Measurements from ENCODE around the gene FANCE.
"Not testable (repeated sequence)": the region's sequence is repeated elsewhere in the genome, so short reads cannot be mapped to it uniquely, and the experiment has no call there.

Gene FANCE

DNA sequence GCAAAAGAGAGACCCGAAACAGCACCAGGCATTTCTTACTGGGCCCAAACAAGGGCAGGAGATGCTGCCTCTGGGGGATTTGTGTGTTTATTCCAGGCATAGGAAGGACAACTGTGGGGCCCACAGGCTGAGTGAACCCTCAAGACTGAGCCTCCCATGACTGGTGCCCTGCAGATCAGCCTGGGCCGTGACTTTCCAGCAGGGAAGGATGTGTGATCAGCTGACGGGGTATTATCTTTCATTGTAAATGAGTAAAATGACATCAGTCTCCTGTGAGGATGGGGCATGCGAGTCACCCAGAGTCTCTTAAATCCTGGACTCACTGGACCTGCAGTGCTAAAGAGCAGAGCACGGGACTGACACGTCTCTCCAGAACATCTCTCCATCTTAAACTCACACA is 48.6 kb downstream of the FANCE start:
- no peak for DNase-seq

GRCh38 chr6:35501784-35502183 is 49.6 kb downstream of the FANCE start:
- no peak for DNase-seq

- DNase-seq = no peak
Measured at GRCh38 chr6:35503534-35503933, 51.4 kb downstream of the FANCE start.

DNA sequence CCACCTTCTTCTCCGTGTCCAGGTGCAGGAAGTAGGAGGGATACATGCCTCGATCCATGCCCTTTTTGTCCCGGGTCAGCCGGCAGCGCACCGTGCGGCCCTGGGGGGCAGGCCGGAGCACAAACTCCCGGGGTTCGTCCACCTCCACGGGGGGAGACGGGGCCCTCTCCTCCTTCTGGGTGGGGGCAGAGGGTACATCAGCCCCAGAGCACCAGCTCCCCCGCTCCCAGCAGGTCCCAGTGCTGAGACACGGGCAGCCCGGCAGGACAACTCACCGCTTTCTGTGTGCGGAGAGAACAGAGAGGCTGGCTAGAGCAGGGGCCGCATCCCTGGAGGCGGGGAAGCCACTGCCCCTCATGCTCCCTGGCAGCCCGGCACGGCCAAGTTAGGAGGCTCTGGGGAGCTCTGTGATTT is 53.9 kb downstream of the FANCE start:
- no peak for DNase-seq

DNA sequence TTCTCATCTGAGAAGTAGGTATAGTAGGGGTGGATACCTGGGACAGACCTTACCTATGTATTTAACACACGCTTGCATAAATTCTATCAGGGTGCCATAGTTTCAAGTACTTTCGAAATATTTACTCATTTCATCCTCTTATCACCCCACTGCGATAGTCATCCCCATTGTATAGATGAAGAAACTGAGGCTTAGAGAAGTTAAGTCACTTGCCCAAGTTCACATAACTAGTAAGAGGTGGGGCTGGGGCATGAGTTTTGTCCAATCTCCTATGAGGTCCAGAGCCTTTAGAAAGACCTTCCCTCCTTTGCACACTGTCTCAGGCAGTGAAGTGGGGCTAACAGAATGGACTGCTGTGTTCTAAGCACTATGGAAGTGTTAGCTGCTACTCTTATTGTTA is 54.4 kb downstream of the FANCE start:
- DNase-seq = no peak

DNA sequence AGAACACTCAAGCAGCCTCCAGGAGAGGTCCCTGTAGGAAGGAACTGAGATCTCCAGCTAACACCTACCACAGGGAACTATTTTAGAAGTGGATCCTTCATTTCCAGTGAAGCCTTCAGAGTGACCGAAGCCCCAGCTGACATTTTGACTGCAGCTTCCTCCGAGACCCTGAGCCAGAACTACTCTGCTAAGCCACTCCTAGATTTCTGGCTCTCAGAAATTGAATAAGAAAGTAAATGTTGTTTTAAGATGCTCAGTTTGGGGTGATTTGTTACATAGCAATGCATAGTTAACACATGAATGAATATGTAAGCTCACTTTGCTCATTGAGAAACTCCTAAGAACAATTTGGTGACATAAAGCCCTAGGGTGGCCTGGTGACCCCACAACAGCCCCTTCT is 55.1 kb downstream of the FANCE start:
- no peak for DNase-seq

DNA sequence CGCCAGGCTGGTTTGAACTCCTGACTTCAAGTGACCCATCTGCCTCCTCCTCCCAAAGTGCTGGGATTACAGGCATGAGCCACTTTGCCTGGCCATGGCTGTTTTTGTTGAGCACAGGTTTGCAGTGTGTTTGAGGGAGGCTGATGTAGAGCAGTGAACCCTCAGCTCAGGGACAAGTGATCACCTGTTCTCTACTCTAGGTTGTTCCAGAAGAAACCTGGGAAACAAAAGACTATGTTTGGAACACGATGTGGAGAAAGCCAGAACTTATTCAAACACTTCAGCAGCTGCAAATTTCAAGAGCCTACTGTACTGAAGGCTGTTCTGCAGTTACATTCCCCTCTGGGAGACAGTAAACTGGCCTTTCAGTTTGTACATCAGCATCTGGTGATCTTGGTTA is 55.9 kb downstream of the FANCE start:
- DNase-seq = no peak

DNA sequence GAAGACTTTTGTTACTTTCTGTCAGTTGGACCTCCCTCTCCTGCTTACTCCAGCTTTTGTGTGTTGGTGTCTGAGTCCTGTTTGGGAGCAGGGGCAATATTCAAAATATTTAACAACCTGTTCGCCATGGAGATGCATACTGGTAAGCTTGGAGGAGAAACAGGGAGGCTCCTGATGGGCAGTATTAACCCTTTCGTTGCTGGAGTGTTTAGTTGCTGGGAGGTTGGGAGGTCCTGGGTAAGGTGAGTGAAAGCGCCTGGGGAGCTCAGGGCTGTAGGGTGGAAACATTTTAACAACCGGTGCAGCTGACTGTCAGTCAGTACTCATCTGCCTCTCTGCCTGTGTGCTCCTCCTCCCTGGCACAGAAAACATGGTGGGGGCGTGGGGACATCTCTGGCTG is 56.4 kb downstream of the FANCE start:
- no peak for DNase-seq

DNA sequence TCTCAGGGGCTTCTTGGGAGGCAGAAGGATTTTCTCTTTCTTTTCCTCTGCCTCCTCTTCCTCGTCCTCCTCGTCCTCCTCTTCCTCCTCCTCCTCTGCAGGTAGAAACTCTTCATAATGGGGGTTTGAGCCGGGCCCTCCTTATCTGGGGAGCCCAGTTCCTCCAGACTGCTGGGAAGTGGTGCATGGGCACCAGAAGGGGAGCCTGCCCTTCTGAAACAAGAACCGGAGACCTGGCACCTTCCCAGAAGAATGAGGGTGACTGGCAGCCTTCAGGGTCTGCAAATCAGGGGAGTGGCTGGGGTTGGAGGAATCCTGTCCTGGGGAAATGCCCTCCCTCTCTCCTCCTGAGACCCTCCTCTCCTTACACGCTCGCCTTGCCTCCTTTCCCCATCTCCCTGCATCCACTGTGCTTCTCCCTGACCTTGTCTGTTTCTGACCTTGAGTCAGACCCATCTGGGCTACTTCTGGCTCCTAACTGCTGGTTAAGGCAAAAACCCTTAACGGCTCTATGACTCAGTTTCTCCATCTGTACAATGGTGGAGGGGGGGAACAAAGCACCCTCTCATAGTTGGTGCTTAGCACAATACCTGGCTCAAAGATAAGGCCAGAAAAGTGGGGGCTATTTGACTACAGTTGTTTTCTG is 58.9 kb downstream of the FANCE start:
- DNase-seq = no peak

GRCh38 chr6:35511562-35511941 is 59.4 kb downstream of the FANCE start:
- DNase-seq = no peak

DNA sequence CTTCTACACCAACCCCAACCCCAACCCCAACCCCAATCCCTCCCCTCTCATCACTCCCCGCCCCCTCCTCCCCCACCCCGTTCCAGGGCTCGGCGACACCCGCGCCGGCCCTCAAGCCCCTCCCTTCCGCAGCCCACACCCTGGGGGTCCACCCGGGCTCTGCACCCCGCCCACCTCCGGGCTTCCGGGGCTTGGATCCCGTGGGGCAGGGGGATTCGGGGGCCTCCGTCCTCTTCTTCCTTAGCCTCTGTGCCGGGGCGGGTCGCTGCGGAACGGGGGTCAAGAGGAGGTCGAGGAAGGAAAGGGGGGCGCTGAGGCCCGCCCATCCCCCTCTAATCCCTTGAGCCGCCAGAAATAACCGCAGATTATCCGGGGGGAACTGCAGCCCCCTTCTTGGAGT is 59.9 kb downstream of the FANCE start:
- no peak for DNase-seq

- DNase-seq = no peak
Measured at GRCh38 chr6:35512740-35513139, 60.6 kb downstream of the FANCE start, which contains the start of gene TULP1. Gene TULP1, minus strand, starts transcription at chr6:35512896. Its CDS starts 38 bp downstream, at chr6:35512858.

DNA sequence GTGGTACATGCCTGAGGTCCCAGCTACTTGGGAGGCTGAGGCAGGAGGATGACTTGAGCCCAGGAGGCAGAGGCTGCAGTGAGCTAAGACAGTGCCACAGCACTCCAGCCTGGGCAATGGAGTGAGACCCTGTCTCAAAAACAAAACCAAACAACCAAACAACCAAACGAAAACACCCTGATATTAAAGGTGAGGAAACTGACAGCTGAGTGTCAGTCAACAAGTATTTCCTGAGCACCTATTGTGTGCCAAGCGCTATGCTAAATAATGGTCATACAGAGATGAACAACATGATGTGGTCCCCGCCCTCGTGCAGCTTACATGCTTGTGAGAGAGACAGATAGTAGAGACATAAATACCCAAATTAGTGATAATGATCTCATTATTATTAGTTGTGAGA is 62.4 kb downstream of the FANCE start:
- DNase-seq = no peak

GRCh38 chr6:35515939-35516338 is 63.8 kb downstream of the FANCE start:
- not testable (repeated sequence) for DNase-seq
